HL-60/S4 (cell line): ENCODE results near the gene SORL1.
"Not testable (repeated sequence)": the region's sequence is repeated elsewhere in the genome, so short reads cannot be mapped to it uniquely, and the experiment has no call there.

Experiments
- in situ Hi-C: fragments of 300-500 bp; cut with MboI; formaldehyde crosslinking; loops from 2 replicates; pipeline ENCODE4 v1.14.3; 2022; ENCODE audit warnings: low sequenced_read_pairs

SORL1 gene

GRCh38 chr11:121500717-121501116 lies 48.6 kb downstream of the SORL1 start:
- in situ Hi-C loops, result no loop called here

GRCh38 chr11:121503051-121503450 lies 50.9 kb downstream of the SORL1 start:
- in situ Hi-C loops, result no loop called here

- in situ Hi-C loops, result not testable (repeated sequence)
Observed at GRCh38 chr11:121506237-121506636, 54.1 kb downstream of the SORL1 start.

- in situ Hi-C loops, result no loop called here
Observed at GRCh38 chr11:121508449-121508848, 56.3 kb downstream of the SORL1 start.

- in situ Hi-C loops, result no loop called here
Observed at GRCh38 chr11:121510438-121510837, 58.3 kb downstream of the SORL1 start.

- in situ Hi-C loops, result no loop called here
Observed at GRCh38 chr11:121512468-121513465, 60.7 kb downstream of the SORL1 start.

GRCh38 chr11:121513807-121514206 lies 61.7 kb downstream of the SORL1 start:
- in situ Hi-C loops, result no loop called here

GRCh38 chr11:121514432-121515334 lies 62.6 kb downstream of the SORL1 start:
- in situ Hi-C loops, result no loop called here

- in situ Hi-C loops, result no loop called here
Observed at GRCh38 chr11:121515335-121515671, 63.2 kb downstream of the SORL1 start.

GRCh38 chr11:121517996-121518395 lies 65.9 kb downstream of the SORL1 start:
- in situ Hi-C loops, result no loop called here

GRCh38 chr11:121520243-121521144 lies 68.4 kb downstream of the SORL1 start:
- in situ Hi-C loops, result no loop called here

- in situ Hi-C loops, result no loop called here
Observed at GRCh38 chr11:121521145-121522042, 69.3 kb downstream of the SORL1 start.

- in situ Hi-C loops, result no loop called here
Observed at GRCh38 chr11:121522043-121522941, 70.2 kb downstream of the SORL1 start.

- in situ Hi-C loops, result no loop called here
Observed at GRCh38 chr11:121523581-121524232, 71.6 kb downstream of the SORL1 start.

GRCh38 chr11:121524233-121524631 lies 72.1 kb downstream of the SORL1 start:
- in situ Hi-C loops, result no loop called here

GRCh38 chr11:121525376-121525775 lies 73.3 kb downstream of the SORL1 start:
- in situ Hi-C loops, result no loop called here

- in situ Hi-C loops, result no loop called here
Observed at GRCh38 chr11:121530257-121530656, 78.1 kb downstream of the SORL1 start.

- in situ Hi-C loops, result no loop called here
Observed at GRCh38 chr11:121533601-121534000, 81.5 kb downstream of the SORL1 start.
